ENCODE measurements around the gene KASH5.
A peak's percentile ranks its signal among the peaks of the same experiment; 100 is the strongest.
"Not testable (repeated sequence)": the region's sequence is repeated elsewhere in the genome, so short reads cannot be mapped to it uniquely, and the experiment has no call there.

KASH5 gene

DNA sequence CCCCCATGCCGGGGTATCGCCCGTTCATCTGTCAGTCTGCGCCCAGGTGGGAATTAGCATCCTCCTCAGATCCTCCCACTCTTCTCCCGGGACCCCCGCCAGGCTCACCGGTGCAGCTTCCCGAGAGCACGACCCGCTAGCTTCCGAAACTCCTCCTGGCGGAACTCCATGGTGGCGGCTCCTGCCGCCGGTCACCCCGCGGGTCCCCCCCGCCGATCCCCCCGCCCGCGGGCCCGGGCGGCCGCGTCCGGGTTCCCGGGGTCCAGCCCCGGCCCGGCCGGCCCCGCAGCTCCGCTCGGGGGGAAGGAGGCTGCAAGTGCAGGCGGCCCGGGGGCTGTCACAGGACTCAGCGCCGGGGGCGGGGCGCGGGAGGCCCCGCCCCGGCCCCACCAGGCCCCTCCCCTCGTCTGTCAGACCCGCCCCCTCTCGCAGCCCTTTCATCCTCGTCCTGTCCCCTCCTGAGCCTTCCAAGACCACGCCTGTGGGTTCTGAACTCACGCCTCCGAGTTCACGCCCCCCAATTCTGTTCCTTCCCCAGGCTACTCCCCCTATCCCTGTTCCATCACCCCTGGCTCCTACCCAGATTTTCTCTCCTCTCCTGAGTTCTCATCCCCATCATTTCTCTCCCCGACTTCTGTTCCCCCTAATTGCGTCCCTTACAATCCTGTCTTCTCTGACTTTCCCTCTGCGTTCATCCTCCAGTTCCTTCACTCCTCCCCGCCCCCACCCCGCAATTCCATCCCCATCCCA lies 53.3 kb downstream of the KASH5 start, which contains the start of gene SLC17A7:
Gene SLC17A7 (minus strand): TSS at position 318 of the 750 bp plus-strand sequence. CDS start 148 bp downstream, at position 170.
- TF ChIP-seq, protein P1, sequence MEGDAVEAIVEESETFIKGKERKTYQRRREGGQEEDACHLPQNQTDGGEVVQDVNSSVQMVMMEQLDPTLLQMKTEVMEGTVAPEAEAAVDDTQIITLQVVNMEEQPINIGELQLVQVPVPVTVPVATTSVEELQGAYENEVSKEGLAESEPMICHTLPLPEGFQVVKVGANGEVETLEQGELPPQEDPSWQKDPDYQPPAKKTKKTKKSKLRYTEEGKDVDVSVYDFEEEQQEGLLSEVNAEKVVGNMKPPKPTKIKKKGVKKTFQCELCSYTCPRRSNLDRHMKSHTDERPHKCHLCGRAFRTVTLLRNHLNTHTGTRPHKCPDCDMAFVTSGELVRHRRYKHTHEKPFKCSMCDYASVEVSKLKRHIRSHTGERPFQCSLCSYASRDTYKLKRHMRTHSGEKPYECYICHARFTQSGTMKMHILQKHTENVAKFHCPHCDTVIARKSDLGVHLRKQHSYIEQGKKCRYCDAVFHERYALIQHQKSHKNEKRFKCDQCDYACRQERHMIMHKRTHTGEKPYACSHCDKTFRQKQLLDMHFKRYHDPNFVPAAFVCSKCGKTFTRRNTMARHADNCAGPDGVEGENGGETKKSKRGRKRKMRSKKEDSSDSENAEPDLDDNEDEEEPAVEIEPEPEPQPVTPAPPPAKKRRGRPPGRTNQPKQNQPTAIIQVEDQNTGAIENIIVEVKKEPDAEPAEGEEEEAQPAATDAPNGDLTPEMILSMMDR (IDR thresholded peaks at IDR 0.05; ENCODE audit: borderline replicate concordance, control extremely low read depth, extremely low read depth, insufficient read depth, missing control alignments), result no peak
- in situ Hi-C loops (cut with MboI; ENCODE audit: low sequenced_read_pairs, unreplicated experiment), result loop anchor here (25.0 kb wide), 1 partner anchor 179 kb away; no protein-coding TSS in a partner anchor
- DNase-seq (ENCODE audit: low spot score), result peak; percentile 85

DNA sequence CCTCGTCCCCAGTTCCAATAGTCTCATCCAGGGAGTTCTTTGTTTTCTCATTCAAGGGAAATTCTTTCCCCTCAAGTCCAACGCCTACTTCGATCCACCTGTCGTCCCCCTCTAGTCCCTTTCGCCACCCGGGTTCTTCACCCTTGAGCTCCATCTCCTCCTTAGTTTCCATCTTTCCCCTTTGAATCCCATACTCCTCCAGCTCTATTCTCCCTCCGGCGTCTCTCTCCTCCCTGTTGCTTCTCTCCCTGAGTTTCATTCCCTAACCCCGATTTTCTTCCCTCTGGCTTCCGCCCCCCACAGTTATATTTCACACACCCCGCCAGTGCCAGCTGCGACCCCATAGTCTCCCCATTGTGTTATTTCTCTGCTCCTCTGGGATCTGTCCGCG lies 53.9 kb downstream of the KASH5 start:
- TF ChIP-seq, protein P1 (IDR thresholded peaks at IDR 0.05; ENCODE audit: borderline replicate concordance, control extremely low read depth, extremely low read depth, insufficient read depth, missing control alignments), result no peak
- in situ Hi-C loops (cut with MboI; ENCODE audit: low sequenced_read_pairs, unreplicated experiment), result loop anchor here (25.0 kb wide), 1 partner anchor 180 kb away; no protein-coding TSS in a partner anchor

DNA sequence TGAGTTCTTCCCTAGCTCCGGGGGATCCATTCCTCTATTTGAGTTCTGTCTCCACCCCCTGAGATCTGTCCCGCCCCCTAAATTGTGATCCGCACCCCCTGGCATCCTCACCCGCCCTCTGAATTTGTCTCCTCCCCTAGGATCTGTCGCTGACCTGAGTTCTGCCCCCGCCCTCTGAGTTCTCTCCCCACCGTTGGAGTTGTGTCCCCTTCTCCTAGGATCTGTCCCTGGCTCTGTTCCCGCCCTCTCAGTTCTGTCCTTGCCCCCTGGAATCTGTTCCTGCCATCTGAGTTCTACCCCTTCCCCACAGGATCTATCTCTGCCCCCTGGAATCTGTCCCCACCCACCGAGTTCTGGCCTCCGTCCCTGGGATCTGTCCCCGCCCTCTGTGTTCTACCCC lies 54.3 kb downstream of the KASH5 start:
- TF ChIP-seq, protein P1 (IDR thresholded peaks at IDR 0.05; ENCODE audit: borderline replicate concordance, control extremely low read depth, extremely low read depth, insufficient read depth, missing control alignments), result no peak
- DNase-seq (ENCODE audit: low spot score), result no peak
- in situ Hi-C loops (cut with MboI; ENCODE audit: low sequenced_read_pairs, unreplicated experiment), result loop anchor here (25.0 kb wide), 1 partner anchor 180 kb away; no protein-coding TSS in a partner anchor

More for the DNA sequence above, 53.9 kb downstream of the KASH5 start:
- DNase-seq (ENCODE audit: low spot score), result no peak

DNA sequence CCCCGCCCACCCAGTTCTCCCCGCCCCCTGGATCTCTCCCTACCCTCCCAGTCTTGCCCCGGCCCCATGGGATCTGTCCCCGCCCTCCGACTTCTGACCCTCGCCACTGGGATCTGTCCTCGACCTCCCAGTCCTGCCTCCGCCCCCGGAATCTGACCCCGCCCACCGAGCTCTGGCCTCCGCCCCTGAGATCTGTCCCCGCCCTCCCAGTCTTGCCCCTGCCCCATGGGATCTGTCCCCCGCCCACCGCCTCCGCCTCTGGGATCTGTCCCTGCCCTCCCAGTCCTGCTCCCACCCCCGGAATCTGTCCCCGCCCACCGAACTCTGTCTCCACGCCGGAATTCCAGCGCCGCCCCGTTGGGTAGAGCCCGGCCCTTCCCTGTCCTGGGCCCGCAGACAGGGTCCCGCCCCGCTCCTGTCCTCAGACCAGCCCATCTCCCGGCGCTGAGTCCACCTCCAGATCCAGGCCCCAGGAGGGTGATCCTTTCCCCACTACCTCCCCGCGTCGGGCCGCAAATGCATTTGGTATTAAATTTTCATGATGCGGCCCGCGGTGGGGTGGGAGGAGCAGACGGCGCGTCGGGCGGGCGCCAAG lies 54.8 kb downstream of the KASH5 start:
- in situ Hi-C loops (cut with MboI; ENCODE audit: low sequenced_read_pairs, unreplicated experiment), result loop anchor here (25.0 kb wide), 1 partner anchor 181 kb away; no protein-coding TSS in a partner anchor
- DNase-seq (ENCODE audit: low spot score), result peak; percentile 84
- TF ChIP-seq, protein P1 (IDR thresholded peaks at IDR 0.05; ENCODE audit: borderline replicate concordance, control extremely low read depth, extremely low read depth, insufficient read depth, missing control alignments), result no peak

DNA sequence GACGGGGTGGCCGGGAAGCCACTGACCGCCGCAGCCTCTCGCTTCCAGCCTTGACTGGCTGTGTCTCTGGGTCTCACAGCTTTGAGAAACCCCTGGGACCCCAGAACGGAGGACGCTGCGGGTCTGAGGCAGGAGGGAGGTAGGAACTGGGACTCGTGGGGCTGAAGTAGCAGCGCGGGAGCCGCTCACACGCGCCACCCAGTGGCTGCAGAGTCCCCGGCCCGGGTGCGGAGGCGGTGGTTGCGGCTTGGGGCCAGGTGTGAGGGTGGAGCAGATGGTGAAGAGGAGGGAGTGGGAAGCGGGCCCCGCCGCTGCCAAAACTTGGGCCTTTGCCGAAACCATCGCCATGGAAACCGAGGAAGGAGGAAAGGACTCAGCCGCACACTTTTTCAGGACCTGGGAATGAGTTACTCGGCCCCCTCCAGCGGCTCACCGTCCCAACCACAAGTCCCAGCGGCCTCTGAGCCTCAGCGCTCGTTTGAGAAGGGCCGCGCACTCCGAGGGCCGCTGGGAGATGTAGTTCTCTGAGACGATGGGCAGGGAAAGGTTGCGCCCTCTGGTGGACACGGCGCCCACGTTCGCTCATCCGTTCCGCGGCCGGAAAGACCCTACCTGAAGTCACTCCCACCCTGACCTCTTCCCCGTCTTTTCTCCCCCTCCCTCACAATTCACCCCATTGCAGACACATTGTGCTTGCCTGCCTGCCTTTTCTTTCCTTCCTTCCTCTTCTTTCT lies 55.5 kb downstream of the KASH5 start:
- in situ Hi-C loops (cut with MboI; ENCODE audit: low sequenced_read_pairs, unreplicated experiment), result loop anchor here (25.0 kb wide), 1 partner anchor 181 kb away; no protein-coding TSS in a partner anchor
- peak; percentile 92 for DNase-seq (ENCODE audit: low spot score)
- TF ChIP-seq, protein P1 (IDR thresholded peaks at IDR 0.05; ENCODE audit: borderline replicate concordance, control extremely low read depth, extremely low read depth, insufficient read depth, missing control alignments), result peak; percentile 98

DNA sequence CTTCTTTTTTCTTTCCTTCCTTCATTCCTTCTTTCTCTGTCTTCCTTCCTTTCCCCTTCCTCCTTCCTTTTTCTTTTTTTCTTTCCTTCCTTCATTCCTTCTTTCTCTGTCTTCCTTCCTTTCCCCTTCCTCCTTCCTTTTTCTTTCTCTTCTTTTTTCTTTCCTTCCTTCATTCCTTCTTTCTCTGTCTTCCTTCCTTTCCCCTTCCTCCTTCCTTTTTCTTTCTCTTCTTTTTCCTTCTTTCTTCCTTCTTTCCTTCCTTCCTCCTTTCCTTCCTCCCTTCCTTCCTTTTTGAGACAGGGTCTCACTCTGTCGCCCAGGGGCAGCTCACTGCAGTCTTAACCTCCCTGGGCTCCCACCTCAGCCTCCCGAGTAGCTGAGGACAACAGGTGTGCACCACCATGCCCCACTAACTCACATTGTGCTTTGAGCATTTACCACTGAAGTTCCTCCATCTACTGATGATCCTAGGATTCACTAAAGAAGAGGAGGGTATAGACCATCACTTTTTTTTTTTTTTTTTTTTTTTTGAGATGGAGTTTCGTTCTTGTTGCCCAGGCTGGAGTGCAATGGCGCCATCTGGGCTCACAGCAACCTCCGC lies 56.2 kb downstream of the KASH5 start:
- not testable (repeated sequence) for DNase-seq (ENCODE audit: low spot score)
- in situ Hi-C loops (cut with MboI; ENCODE audit: low sequenced_read_pairs, unreplicated experiment), result loop anchor here (25.0 kb wide), 1 partner anchor 182 kb away; no protein-coding TSS in a partner anchor

Measured in GM13976 (cell line).